ENCODE results near the gene NADK2.
A peak's percentile ranks its signal among the peaks of the same experiment; 100 is the strongest.

The NADK2 gene

GRCh38 chr5:36246036-36246800 is 4.5 kb upstream of the NADK2 start:
- no peak for DNase-seq (ENCODE audit: low read depth)

GRCh38 chr5:36244076-36244475 is 2.4 kb upstream of the NADK2 start:
- no peak for DNase-seq (ENCODE audit: low read depth)

GRCh38 chr5:36243653-36244052 is 1.9 kb upstream of the NADK2 start:
- DNase-seq (ENCODE audit: low read depth) = no peak

- DNase-seq (ENCODE audit: low read depth) = no peak
Observed at GRCh38 chr5:36242534-36243485, 1.1 kb upstream of the NADK2 start.

- peak; percentile 75 for DNase-seq (ENCODE audit: low read depth)
Observed at GRCh38 chr5:36240779-36241630, 720 bp downstream of the NADK2 start.

GRCh38 chr5:36239370-36240293 is 2.1 kb downstream of the NADK2 start:
- DNase-seq (ENCODE audit: low read depth) = no peak

- no peak for DNase-seq (ENCODE audit: low read depth)
Observed at GRCh38 chr5:36238502-36239295, 3.0 kb downstream of the NADK2 start.

- no peak for DNase-seq (ENCODE audit: low read depth)
Observed at GRCh38 chr5:36237751-36238150, 4.0 kb downstream of the NADK2 start.

GRCh38 chr5:36236801-36237200 is 4.9 kb downstream of the NADK2 start:
- no peak for DNase-seq (ENCODE audit: low read depth)

- no peak for DNase-seq (ENCODE audit: low read depth)
Observed at GRCh38 chr5:36232533-36232932, 9.2 kb downstream of the NADK2 start.

GRCh38 chr5:36230151-36230790 is 11.5 kb downstream of the NADK2 start:
- DNase-seq (ENCODE audit: low read depth) = no peak

- no peak for DNase-seq (ENCODE audit: low read depth)
Observed at GRCh38 chr5:36228505-36228904, 13.2 kb downstream of the NADK2 start.

GRCh38 chr5:36227046-36227445 is 14.7 kb downstream of the NADK2 start:
- no peak for DNase-seq (ENCODE audit: low read depth)

GRCh38 chr5:36222620-36223019 is 19.1 kb downstream of the NADK2 start:
- DNase-seq (ENCODE audit: low read depth) = no peak

GRCh38 chr5:36217988-36218387 is 23.7 kb downstream of the NADK2 start:
- DNase-seq (ENCODE audit: low read depth) = no peak

GRCh38 chr5:36217567-36217966 is 24.2 kb downstream of the NADK2 start:
- no peak for DNase-seq (ENCODE audit: low read depth)

GRCh38 chr5:36215910-36216309 is 25.8 kb downstream of the NADK2 start:
- DNase-seq (ENCODE audit: low read depth) = peak; percentile 15

GRCh38 chr5:36214436-36214835 is 27.3 kb downstream of the NADK2 start:
- no peak for DNase-seq (ENCODE audit: low read depth)

GRCh38 chr5:36209664-36210063 is 32.1 kb downstream of the NADK2 start:
- peak; percentile 51 for DNase-seq (ENCODE audit: low read depth)

GRCh38 chr5:36208786-36209185 is 32.9 kb downstream of the NADK2 start:
- DNase-seq (ENCODE audit: low read depth) = no peak
